ENCODE results near the gene APOA5.

The APOA5 gene

DNA sequence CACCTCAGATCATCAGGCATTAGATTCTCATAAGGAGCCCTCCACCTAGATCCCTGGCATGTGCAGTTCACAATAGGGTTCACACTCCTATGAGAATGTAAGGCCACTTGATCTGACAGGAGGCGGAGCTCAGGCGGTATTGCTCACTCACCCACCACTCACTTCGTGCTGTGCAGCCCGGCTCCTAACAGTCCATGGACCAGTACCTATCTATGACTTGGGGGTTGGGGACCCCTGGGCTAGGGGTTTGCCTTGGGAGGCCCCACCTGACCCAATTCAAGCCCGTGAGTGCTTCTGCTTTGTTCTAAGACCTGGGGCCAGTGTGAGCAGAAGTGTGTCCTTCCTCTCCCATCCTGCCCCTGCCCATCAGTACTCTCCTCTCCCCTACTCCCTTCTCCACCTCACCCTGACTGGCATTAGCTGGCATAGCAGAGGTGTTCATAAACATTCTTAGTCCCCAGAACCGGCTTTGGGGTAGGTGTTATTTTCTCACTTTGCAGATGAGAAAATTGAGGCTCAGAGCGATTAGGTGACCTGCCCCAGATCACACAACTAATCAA is 40.2 kb upstream of the APOA5 start:
- no peak for DNase-seq (ENCODE audit: extremely low read depth, low read depth)
- TF ChIP-seq, protein P1, sequence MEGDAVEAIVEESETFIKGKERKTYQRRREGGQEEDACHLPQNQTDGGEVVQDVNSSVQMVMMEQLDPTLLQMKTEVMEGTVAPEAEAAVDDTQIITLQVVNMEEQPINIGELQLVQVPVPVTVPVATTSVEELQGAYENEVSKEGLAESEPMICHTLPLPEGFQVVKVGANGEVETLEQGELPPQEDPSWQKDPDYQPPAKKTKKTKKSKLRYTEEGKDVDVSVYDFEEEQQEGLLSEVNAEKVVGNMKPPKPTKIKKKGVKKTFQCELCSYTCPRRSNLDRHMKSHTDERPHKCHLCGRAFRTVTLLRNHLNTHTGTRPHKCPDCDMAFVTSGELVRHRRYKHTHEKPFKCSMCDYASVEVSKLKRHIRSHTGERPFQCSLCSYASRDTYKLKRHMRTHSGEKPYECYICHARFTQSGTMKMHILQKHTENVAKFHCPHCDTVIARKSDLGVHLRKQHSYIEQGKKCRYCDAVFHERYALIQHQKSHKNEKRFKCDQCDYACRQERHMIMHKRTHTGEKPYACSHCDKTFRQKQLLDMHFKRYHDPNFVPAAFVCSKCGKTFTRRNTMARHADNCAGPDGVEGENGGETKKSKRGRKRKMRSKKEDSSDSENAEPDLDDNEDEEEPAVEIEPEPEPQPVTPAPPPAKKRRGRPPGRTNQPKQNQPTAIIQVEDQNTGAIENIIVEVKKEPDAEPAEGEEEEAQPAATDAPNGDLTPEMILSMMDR (IDR thresholded peaks at IDR 0.05; ENCODE audit: low read depth, low read length) = no peak

DNA sequence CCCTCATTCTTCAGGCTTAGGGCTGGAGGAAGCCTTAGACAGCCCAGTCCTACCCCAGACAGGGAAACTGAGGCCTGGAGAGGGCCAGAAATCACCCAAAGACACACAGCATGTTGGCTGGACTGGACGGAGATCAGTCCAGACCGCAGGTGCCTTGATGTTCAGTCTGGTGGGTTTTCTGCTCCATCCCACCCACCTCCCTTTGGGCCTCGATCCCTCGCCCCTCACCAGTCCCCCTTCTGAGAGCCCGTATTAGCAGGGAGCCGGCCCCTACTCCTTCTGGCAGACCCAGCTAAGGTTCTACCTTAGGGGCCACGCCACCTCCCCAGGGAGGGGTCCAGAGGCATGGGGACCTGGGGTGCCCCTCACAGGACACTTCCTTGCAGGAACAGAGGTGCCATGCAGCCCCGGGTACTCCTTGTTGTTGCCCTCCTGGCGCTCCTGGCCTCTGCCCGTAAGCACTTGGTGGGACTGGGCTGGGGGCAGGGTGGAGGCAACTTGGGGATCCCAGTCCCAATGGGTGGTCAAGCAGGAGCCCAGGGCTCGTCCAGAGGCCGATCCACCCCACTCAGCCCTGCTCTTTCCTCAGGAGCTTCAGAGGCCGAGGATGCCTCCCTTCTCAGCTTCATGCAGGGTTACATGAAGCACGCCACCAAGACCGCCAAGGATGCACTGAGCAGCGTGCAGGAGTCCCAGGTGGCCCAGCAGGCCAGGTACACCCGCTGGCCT is 38.7 kb upstream of the APOA5 start:
- no peak for DNase-seq (ENCODE audit: extremely low read depth, low read depth)

DNA sequence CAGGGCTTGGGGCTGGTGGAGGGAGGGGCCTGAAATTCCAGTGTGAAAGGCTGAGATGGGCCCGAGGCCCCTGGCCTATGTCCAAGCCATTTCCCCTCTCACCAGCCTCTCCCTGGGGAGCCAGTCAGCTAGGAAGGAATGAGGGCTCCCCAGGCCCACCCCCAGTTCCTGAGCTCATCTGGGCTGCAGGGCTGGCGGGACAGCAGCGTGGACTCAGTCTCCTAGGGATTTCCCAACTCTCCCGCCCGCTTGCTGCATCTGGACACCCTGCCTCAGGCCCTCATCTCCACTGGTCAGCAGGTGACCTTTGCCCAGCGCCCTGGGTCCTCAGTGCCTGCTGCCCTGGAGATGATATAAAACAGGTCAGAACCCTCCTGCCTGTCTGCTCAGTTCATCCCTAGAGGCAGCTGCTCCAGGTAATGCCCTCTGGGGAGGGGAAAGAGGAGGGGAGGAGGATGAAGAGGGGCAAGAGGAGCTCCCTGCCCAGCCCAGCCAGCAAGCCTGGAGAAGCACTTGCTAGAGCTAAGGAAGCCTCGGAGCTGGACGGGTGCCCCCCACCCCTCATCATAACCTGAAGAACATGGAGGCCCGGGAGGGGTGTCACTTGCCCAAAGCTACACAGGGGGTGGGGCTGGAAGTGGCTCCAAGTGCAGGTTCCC is 38.0 kb upstream of the APOA5 start, which contains the start of gene APOC3:
TSS of gene APOC3 (plus strand) at position 383 of the 659 bp plus-strand sequence. CDS start 676 bp downstream, outside the sequence.
- TF ChIP-seq, protein P1 (IDR thresholded peaks at IDR 0.05; ENCODE audit: low read depth, low read length) = no peak
- no peak for DNase-seq (ENCODE audit: extremely low read depth, low read depth)

More for the DNA sequence above, 38.7 kb upstream of the APOA5 start:
- TF ChIP-seq, protein P1 (IDR thresholded peaks at IDR 0.05; ENCODE audit: low read depth, low read length) = no peak

DNA sequence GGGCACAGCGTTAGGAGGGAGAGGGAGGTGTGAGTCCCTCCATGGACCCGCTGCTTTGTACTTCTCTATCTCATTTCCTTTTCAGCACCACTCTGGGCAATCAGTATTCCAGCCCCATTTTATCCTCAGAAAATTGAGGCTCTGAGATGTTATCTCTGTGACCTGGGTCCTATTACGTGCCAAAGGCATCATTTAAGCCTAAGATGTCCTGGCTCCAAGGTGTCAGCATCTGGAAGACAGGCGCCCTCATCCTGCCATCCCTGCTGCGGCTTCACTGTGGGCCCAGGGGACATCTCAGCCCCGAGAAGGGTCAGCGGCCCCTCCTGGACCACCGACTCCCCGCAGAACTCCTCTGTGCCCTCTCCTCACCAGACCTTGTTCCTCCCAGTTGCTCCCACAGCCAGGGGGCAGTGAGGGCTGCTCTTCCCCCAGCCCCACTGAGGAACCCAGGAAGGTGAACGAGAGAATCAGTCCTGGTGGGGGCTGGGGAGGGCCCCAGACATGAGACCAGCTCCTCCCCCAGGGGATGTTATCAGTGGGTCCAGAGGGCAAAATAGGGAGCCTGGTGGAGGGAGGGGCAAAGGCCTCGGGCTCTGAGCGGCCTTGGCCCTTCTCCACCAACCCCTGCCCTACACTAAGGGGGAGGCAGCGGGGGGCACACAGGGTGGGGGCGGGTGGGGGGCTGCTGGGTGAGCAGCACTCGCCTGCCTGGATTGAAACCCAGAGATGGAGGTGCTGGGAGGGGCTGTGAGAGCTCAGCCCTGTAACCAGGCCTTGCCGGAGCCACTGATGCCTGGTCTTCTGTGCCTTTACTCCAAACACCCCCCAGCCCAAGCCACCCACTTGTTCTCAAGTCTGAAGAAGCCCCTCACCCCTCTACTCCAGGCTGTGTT is 37.2 kb upstream of the APOA5 start:
- TF ChIP-seq, protein P1 (IDR thresholded peaks at IDR 0.05; ENCODE audit: low read depth, low read length) = no peak
- no peak for DNase-seq (ENCODE audit: extremely low read depth, low read depth)

DNA sequence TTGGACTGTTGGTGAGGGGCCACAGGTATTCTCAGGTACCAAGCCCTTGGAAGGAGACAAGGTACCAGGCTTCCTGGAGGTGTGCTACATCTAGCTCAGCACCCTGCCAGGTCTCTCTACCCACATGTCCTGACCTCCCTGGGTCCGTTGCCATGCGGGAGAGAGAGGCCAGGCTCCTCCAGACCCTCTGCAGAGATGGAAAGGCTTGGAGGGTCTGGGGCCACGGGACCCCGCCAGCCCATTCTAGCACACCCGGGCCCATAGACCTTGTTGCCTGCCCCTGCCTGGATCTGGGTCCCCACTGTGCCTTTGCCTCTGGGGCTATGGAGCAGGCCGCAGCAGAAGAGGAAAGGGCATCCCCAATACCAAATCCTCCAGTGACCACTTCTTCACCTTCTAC is 35.8 kb upstream of the APOA5 start:
- no peak for DNase-seq (ENCODE audit: extremely low read depth, low read depth)
- TF ChIP-seq, protein P1 (IDR thresholded peaks at IDR 0.05; ENCODE audit: low read depth, low read length) = no peak

DNA sequence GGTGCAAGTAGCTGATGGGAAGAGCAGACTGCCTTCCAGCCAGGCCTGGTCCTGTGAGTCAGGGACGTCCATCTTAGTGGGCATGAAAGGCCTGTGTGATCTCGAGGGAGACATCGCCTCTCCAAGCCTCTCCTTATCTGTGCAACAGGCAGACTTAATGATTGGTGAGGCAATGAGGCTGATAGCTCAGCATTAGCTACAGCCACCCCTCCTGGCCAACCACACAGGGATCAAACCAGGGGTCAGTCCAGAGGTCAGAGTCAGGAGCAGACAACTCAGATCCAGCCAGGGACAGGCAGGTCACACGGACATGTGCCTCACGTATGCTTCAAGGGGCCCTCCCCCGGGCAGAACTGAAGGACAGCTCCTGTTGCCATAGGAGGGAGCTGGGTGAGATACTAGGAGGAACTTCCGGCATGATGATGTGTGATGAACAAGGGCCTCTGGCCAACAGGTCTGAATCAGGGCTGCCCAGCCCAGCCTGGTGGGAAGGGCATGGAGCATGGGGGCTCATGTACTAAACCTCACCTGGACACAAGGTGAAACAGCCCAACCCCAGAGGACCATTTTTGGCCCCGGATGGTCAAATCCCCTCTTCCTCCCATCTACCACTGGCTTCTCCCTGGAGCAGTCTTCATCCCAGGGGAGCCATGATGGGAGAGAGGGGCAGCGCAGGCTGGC is 35.2 kb upstream of the APOA5 start:
- TF ChIP-seq, protein P1 (IDR thresholded peaks at IDR 0.05; ENCODE audit: low read depth, low read length) = no peak
- no peak for DNase-seq (ENCODE audit: extremely low read depth, low read depth)

All from AG09319 (cell line).